ENCODE results near the gene STRIP1. TPM values are rescaled to one million over a fixed set of nuclear protein-coding genes. Genes with fewer than 3 reads are reported as not detected.

STRIP1 gene
- total RNA-seq, 2 donors from 2014 or later = 64.9 to 66.1 TPM

DNA sequence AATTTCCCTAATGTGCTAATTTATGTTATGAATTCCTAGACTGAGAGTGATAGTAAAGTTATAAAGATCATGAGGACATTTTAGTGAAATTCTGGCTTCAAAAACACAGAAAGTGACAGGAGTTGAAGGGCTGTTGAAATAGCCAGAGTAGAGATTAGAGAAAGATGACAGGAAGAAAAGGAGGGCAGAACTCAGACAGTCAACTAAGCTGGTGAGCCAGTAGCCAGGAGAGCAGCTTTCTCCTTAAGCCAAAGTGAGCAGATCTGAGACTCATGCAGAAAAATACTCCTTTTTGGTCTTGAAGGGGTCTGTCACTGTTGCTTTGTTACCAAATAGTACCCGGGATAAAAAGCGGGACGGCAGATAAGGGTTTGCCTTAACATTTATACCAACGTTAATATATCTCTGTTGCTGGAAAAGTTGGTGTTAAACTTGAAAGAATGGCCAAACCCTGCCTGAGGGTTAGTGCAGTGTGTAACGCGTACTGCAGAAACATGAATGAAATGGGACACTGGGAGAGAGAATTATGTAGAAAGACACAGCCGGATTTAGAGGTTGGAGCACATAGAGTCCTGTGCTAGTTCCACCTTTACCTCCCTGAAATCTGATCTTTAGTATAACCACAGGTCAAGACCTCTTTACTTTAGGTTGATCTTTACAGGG, 37.1 kb upstream of the STRIP1 start:
- peaks cover 21% of the 10 kb centered on the region for H3K4me1 Mint-ChIP-seq
- H3K27me3 ChIP-seq (ENCODE audit: control insufficient read depth, insufficient read depth, low read length, poor library complexity, severe bottlenecking) = no peaks in the 10 kb centered on the region
- no peaks in the 10 kb centered on the region for H3K27me3 Mint-ChIP-seq (ENCODE audit: insufficient read depth)
- TF ChIP-seq, protein P1, sequence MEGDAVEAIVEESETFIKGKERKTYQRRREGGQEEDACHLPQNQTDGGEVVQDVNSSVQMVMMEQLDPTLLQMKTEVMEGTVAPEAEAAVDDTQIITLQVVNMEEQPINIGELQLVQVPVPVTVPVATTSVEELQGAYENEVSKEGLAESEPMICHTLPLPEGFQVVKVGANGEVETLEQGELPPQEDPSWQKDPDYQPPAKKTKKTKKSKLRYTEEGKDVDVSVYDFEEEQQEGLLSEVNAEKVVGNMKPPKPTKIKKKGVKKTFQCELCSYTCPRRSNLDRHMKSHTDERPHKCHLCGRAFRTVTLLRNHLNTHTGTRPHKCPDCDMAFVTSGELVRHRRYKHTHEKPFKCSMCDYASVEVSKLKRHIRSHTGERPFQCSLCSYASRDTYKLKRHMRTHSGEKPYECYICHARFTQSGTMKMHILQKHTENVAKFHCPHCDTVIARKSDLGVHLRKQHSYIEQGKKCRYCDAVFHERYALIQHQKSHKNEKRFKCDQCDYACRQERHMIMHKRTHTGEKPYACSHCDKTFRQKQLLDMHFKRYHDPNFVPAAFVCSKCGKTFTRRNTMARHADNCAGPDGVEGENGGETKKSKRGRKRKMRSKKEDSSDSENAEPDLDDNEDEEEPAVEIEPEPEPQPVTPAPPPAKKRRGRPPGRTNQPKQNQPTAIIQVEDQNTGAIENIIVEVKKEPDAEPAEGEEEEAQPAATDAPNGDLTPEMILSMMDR (conservative IDR thresholded peaks at IDR 0.05) = no peak
- H3K36me3 Mint-ChIP-seq (ENCODE audit: low read depth) = peaks cover 6% of the 10 kb centered on the region
- peaks cover 10% of the 10 kb centered on the region for H3K36me3 ChIP-seq (ENCODE audit: control insufficient read depth, insufficient read depth, low read length)
- H3K9me3 ChIP-seq (ENCODE audit: control insufficient read depth, low read length) = no peaks in the 10 kb centered on the region
- no peak overlapping the region for H3K27ac ChIP-seq (ENCODE audit: low read depth, low read length)
- no peaks in the 10 kb centered on the region for H3K9me3 Mint-ChIP-seq
- H3K4me1 ChIP-seq (ENCODE audit: control insufficient read depth, insufficient read depth, low read length) = peaks cover 7% of the 10 kb centered on the region
- H3K27ac Mint-ChIP-seq = no peak overlapping the region
- no peak for DNase-seq
- no peak overlapping the region for H3K9ac ChIP-seq (ENCODE audit: extremely low read depth, low read length, poor library complexity, severe bottlenecking)
- H3K4me3 ChIP-seq (ENCODE audit: low read length) = no peak overlapping the region
- 95 to 97% methylated on average over 7 of the region's 7 CpGs for WGBS, 2 experiments (ENCODE audit: insufficient coverage in 1 of 2, insufficient read length in 1 of 2)
- no peak overlapping the region for H3K4me3 Mint-ChIP-seq

DNA sequence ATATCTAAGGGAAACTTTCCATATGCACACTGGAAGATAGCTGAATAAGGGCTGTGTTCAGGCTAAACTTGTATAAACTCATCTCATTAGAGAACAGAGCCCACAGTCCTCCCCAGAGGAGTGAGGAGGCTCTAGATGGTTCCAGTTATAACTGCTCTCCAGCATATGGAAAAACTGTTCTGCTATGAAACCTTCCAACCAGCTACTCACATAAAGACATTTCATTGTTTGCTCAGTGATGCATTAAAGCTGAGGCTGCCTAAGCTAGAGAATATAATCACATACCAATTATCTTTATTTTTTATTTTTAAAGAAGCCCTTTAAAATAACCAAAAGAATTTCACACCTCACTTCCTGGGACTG, 36.6 kb upstream of the STRIP1 start:
- Mint-ChIP-seq H3K9me3 (no peaks in the 10 kb centered on the region), H3K4me3 (no peak overlapping the region), H3K27me3 (ENCODE audit: insufficient read depth) (no peaks in the 10 kb centered on the region), H3K27ac (no peak overlapping the region), H3K4me1 (peaks cover 24% of the 10 kb centered on the region), H3K36me3 (ENCODE audit: low read depth) (peaks cover 6% of the 10 kb centered on the region)
- peaks cover 11% of the 10 kb centered on the region for H3K4me1 ChIP-seq (ENCODE audit: control insufficient read depth, insufficient read depth, low read length)
- H3K4me3 ChIP-seq (ENCODE audit: low read length) = no peak overlapping the region
- no peak overlapping the region for H3K27ac ChIP-seq (ENCODE audit: low read depth, low read length)
- H3K36me3 ChIP-seq (ENCODE audit: control insufficient read depth, insufficient read depth, low read length) = peaks cover 10% of the 10 kb centered on the region
- no peaks in the 10 kb centered on the region for H3K9me3 ChIP-seq (ENCODE audit: control insufficient read depth, low read length)
- TF ChIP-seq, protein P1 (conservative IDR thresholded peaks at IDR 0.05) = no peak
- H3K9ac ChIP-seq (ENCODE audit: extremely low read depth, low read length, poor library complexity, severe bottlenecking) = no peak overlapping the region
- H3K27me3 ChIP-seq (ENCODE audit: control insufficient read depth, insufficient read depth, low read length, poor library complexity, severe bottlenecking) = no peaks in the 10 kb centered on the region
- no peak for DNase-seq

DNA sequence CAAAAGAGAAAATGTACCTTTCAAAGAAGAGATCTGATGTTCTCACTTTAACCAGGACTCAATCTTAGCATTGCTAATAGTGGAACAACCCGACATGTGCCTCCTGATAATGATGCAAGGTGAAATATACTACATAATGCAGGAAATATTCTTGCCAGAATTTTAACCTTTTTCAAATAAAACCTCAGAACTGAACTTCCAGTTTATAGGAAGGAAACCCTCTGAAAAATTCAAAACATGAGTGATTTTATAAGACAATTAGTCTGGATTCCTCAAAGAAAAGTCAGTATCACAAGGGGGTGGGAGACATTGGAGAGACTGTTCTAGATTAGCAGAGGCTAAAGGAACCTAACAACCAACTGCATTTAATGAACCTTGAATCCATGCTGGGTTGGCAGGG, 31.7 kb upstream of the STRIP1 start:
- peaks cover 39% of the 10 kb centered on the region for H3K4me1 ChIP-seq (ENCODE audit: control insufficient read depth, insufficient read depth, low read length)
- H3K27me3 ChIP-seq (ENCODE audit: control insufficient read depth, insufficient read depth, low read length, poor library complexity, severe bottlenecking) = no peaks in the 10 kb centered on the region
- TF ChIP-seq, protein P1 (conservative IDR thresholded peaks at IDR 0.05) = no peak
- peaks cover 1% of the 10 kb centered on the region for H3K36me3 Mint-ChIP-seq (ENCODE audit: low read depth)
- H3K9me3 ChIP-seq (ENCODE audit: control insufficient read depth, low read length) = no peaks in the 10 kb centered on the region
- no peaks in the 10 kb centered on the region for H3K36me3 ChIP-seq (ENCODE audit: control insufficient read depth, insufficient read depth, low read length)
- peaks cover 60% of the 10 kb centered on the region for H3K4me1 Mint-ChIP-seq
- H3K27ac ChIP-seq (ENCODE audit: low read depth, low read length) = no peak overlapping the region
- H3K9ac ChIP-seq (ENCODE audit: extremely low read depth, low read length, poor library complexity, severe bottlenecking) = no peak overlapping the region
- peak overlapping the region; percentile 98 for H3K27ac Mint-ChIP-seq
- 100% methylated on average over 1 of the region's 1 CpG for WGBS, 2 experiments (ENCODE audit: insufficient coverage in 1 of 2, insufficient read length in 1 of 2)
- no peaks in the 10 kb centered on the region for H3K27me3 Mint-ChIP-seq (ENCODE audit: insufficient read depth)
- H3K9me3 Mint-ChIP-seq = no peaks in the 10 kb centered on the region
- no peak for DNase-seq
- H3K4me3 Mint-ChIP-seq = peak overlapping the region; percentile 56
- peak overlapping the region; percentile 77 for H3K4me3 ChIP-seq (ENCODE audit: low read length)

Measured in endodermal cell (in vitro differentiated cells).